Tibial nerve (tissue), 4 donors: Measurements from ENCODE around the gene BRI3.

Source experiments
- CTCF ChIP-seq, 5 experiments: fragments of 200-600 bp in 3 of 5; fragments of 450-650 bp in 2 of 5; sonication (generic) in 3 of 5; IDR thresholded peaks; one replicate each; pipeline ENCODE4 v1.5.1; 2016 to 2019; ENCODE audit warnings: antibody characterized with exemption in 5 of 5, mild to moderate bottlenecking in 3 of 5, moderate library complexity in 2 of 5
- EP300 ChIP-seq, 2 donors: sonication (generic); formaldehyde crosslinking; IDR thresholded peaks; one replicate each; pipeline ENCODE4 v1.6.1; 2017; ENCODE audit warnings: antibody characterized with exemption in 2 of 2, mild to moderate bottlenecking in 1 of 2

GRCh38 chr7:98278936-98279335, 2.5 kb upstream of the BRI3 start:
- no peak for TF ChIP-seq CTCF (IDR thresholded peaks at IDR 0.05)
- no peak for TF ChIP-seq EP300 (IDR thresholded peaks at IDR 0.05)
